T-cell (primary cell): ENCODE data around the gene GPR146. TPM values are rescaled to one million over a fixed set of nuclear protein-coding genes. Genes with fewer than 3 reads are reported as not detected.
A peak's percentile ranks its signal among the peaks of the same experiment; 100 is the strongest.

ENCODE experiments used
- ATAC-seq, 4 experiments: fragments of 200-7000 bp in 3 of 4; fragments of 150-1000 bp in 1 of 4; cut with Tn5 transposase; replicated peaks in 1 of 4; 1 replicate in 3 of 4; 2 replicates in 1 of 4; pipeline ENCODE4 v1.10.0; 2021; ENCODE audit warnings: moderate library complexity in 3 of 4, mild to moderate bottlenecking in 2 of 4, moderate number of reproducible peaks in 1 of 4
- CTCF ChIA-PET, 2 donors: fragments of 300-600 bp; sonication (Branson Sonifier 250); formaldehyde crosslinking; loops; one replicate each; lab custom pipeline; 2022; ENCODE audit warnings: antibody characterized with exemption in 2 of 2; lab: Charles Lee
- POLR2A ChIA-PET, 2 donors: fragments of 300-600 bp; sonication (Branson Sonifier 250); formaldehyde crosslinking; loops; one replicate each; lab custom pipeline; 2022; ENCODE audit warnings: antibody characterized with exemption in 2 of 2; lab: Charles Lee
- DNase-seq, 35 experiments: peaks; one replicate each; pipeline versions ENCODE4 v3.0.0 to v3.0.0-alpha.2; 2013 to 2023
- H3K27ac ChIP-seq: one replicate; pipeline ENCODE4 v1.5.1; 2013; ENCODE audit warnings: low read length
- H3K27me3 ChIP-seq, 2 experiments: replicated peaks in 1 of 2; 1 replicate in 1 of 2; 2 replicates in 1 of 2; pipeline versions ENCODE4 v1.6.1 to v1.7.0; 2013; ENCODE audit warnings: low read length in 1 of 2, mixed read lengths in 1 of 2; ENCODE audit not compliant: control insufficient read depth in 2 of 2, insufficient read depth in 2 of 2; ENCODE audit errors: extremely low read depth in 1 of 2
- H3K36me3 ChIP-seq, 2 donors: 1 replicate in 1 of 2; 2 replicates in 1 of 2; pipeline versions ENCODE4 v1.6.1 to v1.7.0; 2013; ENCODE audit warnings: low read length in 1 of 2; ENCODE audit not compliant: control insufficient read depth in 2 of 2, insufficient read depth in 1 of 2; ENCODE audit errors: extremely low read depth in 1 of 2
- H3K4me1 ChIP-seq, 2 experiments: 1 replicate in 1 of 2; 2 replicates in 1 of 2; pipeline versions ENCODE4 v1.6.1 to v1.7.0; 2013; ENCODE audit warnings: low read length in 2 of 2, mixed read lengths in 1 of 2; ENCODE audit not compliant: insufficient read depth in 2 of 2, control insufficient read depth in 1 of 2; ENCODE audit errors: extremely low read depth in 1 of 2
- H3K4me3 ChIP-seq, 2 donors: 1 replicate in 1 of 2; 2 replicates in 1 of 2; pipeline versions ENCODE4 v1.5.1 to v1.7.0; 2013; ENCODE audit warnings: mild to moderate bottlenecking in 2 of 2, low read length in 1 of 2, moderate library complexity in 1 of 2; ENCODE audit not compliant: control insufficient read depth in 1 of 2; ENCODE audit errors: extremely low read depth in 1 of 2
- H3K9me3 ChIP-seq: 2 replicates; pipeline ENCODE4 v1.7.0; 2013
- H3K27ac Mint-ChIP-seq, 2 donors: one replicate each; pipeline ENCODE4 v1.8.0; 2020 to 2021; ENCODE audit warnings: mild to moderate bottlenecking in 2 of 2, mixed read lengths in 2 of 2
- H3K27me3 Mint-ChIP-seq, 2 donors: one replicate each; pipeline ENCODE4 v1.8.0; 2021 to 2022; ENCODE audit warnings: mixed read lengths in 2 of 2
- H3K36me3 Mint-ChIP-seq: one replicate; pipeline ENCODE4 v1.8.0; 2021; ENCODE audit warnings: mixed read lengths
- H3K4me1 Mint-ChIP-seq, 3 donors: one replicate each; pipeline ENCODE4 v1.8.0; 2020 to 2022; ENCODE audit warnings: mixed read lengths in 3 of 3, mild to moderate bottlenecking in 1 of 3
- H3K4me3 Mint-ChIP-seq, 3 donors: one replicate each; pipeline ENCODE4 v1.8.0; 2020 to 2022; ENCODE audit warnings: mild to moderate bottlenecking in 3 of 3, mixed read lengths in 3 of 3, moderate library complexity in 3 of 3
- H3K9me3 Mint-ChIP-seq, 3 donors: one replicate each; pipeline ENCODE4 v1.8.0; 2020 to 2022; ENCODE audit warnings: mixed read lengths in 3 of 3
- WGBS: methylation state at CpG from one replicate; pipeline ENCODE4 v1.1.5; 2013; ENCODE audit warnings: missing lambda C conversion rate; ENCODE audit not compliant: insufficient coverage; 5-methylcytosine and 5-hydroxymethylcytosine counted together
- total RNA-seq, 35 experiments: library from RNA in 6 of 35; stranded (reverse) in 6 of 35; fragments of 120-200 nt in 1 of 35; gene quantifications; one replicate each; pipeline versions ENCODE4 v1.2.1 to v1.2.4 and lab custom pipeline; 2013 to 2026

Gene GPR146
- total RNA-seq, 5 donors from 2014 or later (not counting 1 experiment from before 2014, with no cell fraction given) = 11.9 to 14.7 (median 13.0) TPM

DNA sequence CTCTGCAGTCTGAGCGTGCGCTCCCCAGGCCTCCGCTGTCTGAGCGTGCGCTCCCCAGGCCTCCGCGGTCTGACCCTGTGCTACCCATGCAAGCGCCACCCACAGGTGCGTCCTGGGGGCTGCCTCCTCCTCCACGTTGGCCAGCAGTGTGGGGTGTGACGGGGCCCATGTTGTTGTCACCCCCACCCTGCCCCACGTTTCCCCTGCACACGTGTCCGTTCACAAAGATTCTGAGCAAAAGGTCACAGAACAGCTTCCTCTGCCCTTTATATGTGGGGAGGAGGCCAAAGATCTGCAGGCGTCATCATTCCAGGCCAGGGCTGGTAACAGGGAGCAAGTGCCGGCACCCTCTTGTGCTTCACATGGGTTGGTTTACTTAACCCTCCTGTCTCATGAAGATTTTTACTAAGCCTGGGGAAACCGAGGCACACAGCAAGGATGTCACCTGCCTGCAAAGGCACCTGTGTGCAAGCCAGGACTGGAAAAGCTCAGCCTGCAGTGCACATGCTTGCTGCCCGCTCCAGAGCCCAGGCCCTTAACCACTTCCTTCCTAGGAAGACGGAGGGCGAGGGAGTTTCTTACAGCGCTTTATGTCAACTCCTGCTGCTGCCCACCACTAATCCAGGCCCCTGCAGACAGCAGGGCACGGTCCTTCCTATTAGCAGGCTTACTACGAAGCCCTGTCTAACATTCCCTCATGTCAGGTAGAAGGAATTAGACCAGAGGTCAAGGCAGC lies 4.8 kb downstream of the GPR146 start:
- DNase-seq (no peak), ATAC-seq (no peak)
- peaks cover 45 to 70% of the 10 kb centered on the region in 2 experiments for H3K4me1 ChIP-seq
- POLR2A ChIA-PET = no interaction called here
- H3K4me3 ChIP-seq = no peak overlapping the region
- Mint-ChIP-seq H3K36me3 (no peaks in the 10 kb centered on the region), H3K4me3 (peak overlapping the region in 1 of 3 donors; percentile 89), H3K9me3 (no peaks in the 10 kb centered on the region), H3K27me3 (no peaks in the 10 kb centered on the region), H3K27ac (peak overlapping the region in 1 of 2 donors; percentile 55), H3K4me1 (peaks cover 60 to 61% (median 60%) of the 10 kb centered on the region in 3 donors)
- no peaks in the 10 kb centered on the region for H3K27me3 ChIP-seq
- no peak overlapping the region for H3K27ac ChIP-seq
- WGBS = 44% methylated on average over 13 of the region's 23 CpGs
- CTCF ChIA-PET = interaction anchor here in 1 of 2 donors (0.6 kb wide), 1 partner anchor 37 kb away, joined by 4 read pairs; no protein-coding TSS in a partner anchor
- peaks cover 0 to 3% of the 10 kb centered on the region in 2 donors for H3K36me3 ChIP-seq
- H3K9me3 ChIP-seq = no peaks in the 10 kb centered on the region

DNA sequence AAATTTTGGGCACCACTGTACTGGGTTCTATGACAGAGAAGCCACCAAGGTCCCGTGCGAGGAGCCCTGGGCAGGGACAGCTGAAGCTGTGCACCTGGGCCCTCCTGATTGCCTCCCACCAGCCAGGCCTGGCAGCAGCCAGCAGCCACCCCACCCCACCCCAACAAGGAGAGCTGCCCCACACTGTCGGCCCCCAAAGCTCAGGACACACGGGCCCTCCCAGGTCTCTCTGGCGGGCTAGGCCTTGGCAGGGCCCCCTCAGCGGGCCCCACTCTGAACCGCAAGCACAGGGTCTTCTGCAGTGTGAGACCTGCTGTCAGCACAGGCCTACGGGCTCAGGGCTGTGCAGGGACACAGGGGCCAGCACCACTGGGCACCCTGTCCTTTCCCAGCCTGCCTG lies 5.5 kb downstream of the GPR146 start:
- Mint-ChIP-seq H3K4me3 (peak overlapping the region in 1 of 3 donors; percentile 89), H3K27ac (no peak overlapping the region), H3K9me3 (no peaks in the 10 kb centered on the region), H3K27me3 (no peaks in the 10 kb centered on the region), H3K36me3 (no peaks in the 10 kb centered on the region), H3K4me1 (peaks cover 64 to 66% (median 65%) of the 10 kb centered on the region in 3 donors)
- no peak for ATAC-seq
- CTCF ChIA-PET = interaction anchor here in 1 of 2 donors (0.6 kb wide), 1 partner anchor 37 kb away, joined by 4 read pairs; no protein-coding TSS in a partner anchor
- no peak for DNase-seq
- peaks cover 0 to 3% of the 10 kb centered on the region in 2 donors for H3K36me3 ChIP-seq
- 83% methylated on average over 7 of the region's 8 CpGs for WGBS
- POLR2A ChIA-PET = no interaction called here
- H3K4me3 ChIP-seq = no peak overlapping the region
- H3K27ac ChIP-seq = no peak overlapping the region
- peaks cover 50 to 73% of the 10 kb centered on the region in 2 experiments for H3K4me1 ChIP-seq
- no peaks in the 10 kb centered on the region for H3K27me3 ChIP-seq
- H3K9me3 ChIP-seq = no peaks in the 10 kb centered on the region

DNA sequence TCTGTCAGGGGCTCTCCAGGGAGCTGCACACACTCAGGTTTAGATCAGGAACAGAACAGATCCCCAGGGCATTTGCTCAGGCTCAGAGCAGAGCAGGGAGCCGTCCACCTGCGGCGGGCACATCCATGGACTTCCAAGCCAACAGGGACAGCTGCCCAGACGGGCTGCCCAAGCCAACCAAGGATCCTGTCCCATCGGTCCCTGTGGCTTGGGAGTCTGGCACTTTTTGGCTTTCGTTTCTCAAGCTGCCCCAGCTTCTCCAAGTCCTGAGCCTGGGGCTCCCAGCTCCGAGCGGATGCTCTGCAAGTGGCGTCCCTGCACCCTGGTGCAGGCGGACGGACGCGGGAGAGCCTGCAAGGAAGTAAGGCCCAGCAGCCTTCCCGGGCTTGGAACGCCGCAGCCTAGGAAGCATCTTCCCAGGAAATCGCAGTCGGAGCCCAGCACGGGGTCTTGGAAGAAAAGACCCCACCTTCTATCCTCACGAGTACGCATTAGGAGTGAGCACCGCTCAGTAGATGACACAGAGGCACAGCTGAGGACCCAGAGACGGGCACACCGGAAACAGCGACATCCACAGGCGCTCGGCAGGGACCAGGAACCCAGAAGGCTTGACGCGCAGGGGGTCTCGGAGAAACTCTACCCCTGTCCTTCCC lies 6.0 kb downstream of the GPR146 start:
- no peak overlapping the region for H3K4me3 Mint-ChIP-seq
- no peaks in the 10 kb centered on the region for H3K36me3 Mint-ChIP-seq
- peaks cover 64 to 66% (median 65%) of the 10 kb centered on the region in 3 donors for H3K4me1 Mint-ChIP-seq
- no peak overlapping the region for H3K27ac Mint-ChIP-seq
- ATAC-seq = no peak
- ChIA-PET CTCF (no interaction called here), POLR2A (no interaction called here)
- H3K4me1 ChIP-seq = peaks cover 45 to 73% of the 10 kb centered on the region in 2 experiments
- H3K9me3 Mint-ChIP-seq = no peaks in the 10 kb centered on the region
- peaks cover 0 to 3% of the 10 kb centered on the region in 2 donors for H3K36me3 ChIP-seq
- H3K27me3 ChIP-seq = no peaks in the 10 kb centered on the region
- DNase-seq = no peak
- H3K9me3 ChIP-seq = no peaks in the 10 kb centered on the region
- H3K4me3 ChIP-seq = no peak overlapping the region
- WGBS = 93% methylated on average over 19 of the region's 30 CpGs
- H3K27ac ChIP-seq = no peak overlapping the region
- no peaks in the 10 kb centered on the region for H3K27me3 Mint-ChIP-seq

DNA sequence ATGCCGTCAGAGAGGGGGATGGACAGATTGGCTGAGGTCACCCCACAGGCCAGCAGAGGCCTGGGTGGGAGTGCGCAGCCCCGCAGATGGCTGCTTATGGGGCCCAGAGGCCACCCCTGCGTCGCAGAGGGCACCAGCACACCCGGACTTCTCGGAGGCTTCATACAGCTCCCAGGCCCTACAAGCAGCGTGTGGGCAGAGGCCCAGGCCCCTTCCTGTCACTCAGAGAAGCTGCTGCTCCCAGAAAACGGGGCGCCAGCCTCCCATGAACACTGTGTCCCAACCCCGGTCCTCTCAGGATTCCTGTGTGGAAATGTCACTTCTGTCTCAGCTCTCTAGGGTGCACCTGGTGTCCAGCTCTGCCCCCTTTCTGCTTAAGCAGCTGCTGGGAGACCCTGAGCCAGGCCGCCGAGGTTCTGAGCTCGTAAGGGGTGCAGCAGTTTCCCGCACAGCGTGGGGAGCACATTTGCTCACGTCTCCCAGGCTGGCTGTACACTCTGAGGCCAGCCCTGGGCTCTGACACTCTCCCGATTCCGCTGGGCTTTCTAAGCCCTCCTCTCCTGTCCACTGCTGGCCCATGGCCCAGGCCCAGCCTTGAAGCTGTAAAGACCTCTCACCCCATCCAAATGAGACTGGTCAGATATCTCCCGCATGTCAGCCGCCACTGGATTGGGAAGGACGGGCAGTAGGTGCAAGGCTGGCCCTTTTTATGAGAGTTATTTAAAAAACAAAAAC lies 6.8 kb downstream of the GPR146 start:
- peaks cover 0 to 3% of the 10 kb centered on the region in 2 donors for H3K36me3 ChIP-seq
- H3K27me3 ChIP-seq = no peaks in the 10 kb centered on the region
- ATAC-seq (no peak), DNase-seq (no peak)
- Mint-ChIP-seq H3K36me3 (no peaks in the 10 kb centered on the region), H3K27ac (no peak overlapping the region), H3K9me3 (no peaks in the 10 kb centered on the region), H3K4me1 (peaks cover 58 to 64% (median 61%) of the 10 kb centered on the region in 3 donors), H3K4me3 (peak overlapping the region in 1 of 3 donors; percentile 29), H3K27me3 (no peaks in the 10 kb centered on the region)
- CTCF ChIA-PET = no interaction called here
- no peaks in the 10 kb centered on the region for H3K9me3 ChIP-seq
- no peak overlapping the region for H3K4me3 ChIP-seq
- peaks cover 40 to 73% of the 10 kb centered on the region in 2 experiments for H3K4me1 ChIP-seq
- H3K27ac ChIP-seq = no peak overlapping the region
- 90% methylated on average over 18 of the region's 22 CpGs for WGBS
- POLR2A ChIA-PET = no interaction called here

DNA sequence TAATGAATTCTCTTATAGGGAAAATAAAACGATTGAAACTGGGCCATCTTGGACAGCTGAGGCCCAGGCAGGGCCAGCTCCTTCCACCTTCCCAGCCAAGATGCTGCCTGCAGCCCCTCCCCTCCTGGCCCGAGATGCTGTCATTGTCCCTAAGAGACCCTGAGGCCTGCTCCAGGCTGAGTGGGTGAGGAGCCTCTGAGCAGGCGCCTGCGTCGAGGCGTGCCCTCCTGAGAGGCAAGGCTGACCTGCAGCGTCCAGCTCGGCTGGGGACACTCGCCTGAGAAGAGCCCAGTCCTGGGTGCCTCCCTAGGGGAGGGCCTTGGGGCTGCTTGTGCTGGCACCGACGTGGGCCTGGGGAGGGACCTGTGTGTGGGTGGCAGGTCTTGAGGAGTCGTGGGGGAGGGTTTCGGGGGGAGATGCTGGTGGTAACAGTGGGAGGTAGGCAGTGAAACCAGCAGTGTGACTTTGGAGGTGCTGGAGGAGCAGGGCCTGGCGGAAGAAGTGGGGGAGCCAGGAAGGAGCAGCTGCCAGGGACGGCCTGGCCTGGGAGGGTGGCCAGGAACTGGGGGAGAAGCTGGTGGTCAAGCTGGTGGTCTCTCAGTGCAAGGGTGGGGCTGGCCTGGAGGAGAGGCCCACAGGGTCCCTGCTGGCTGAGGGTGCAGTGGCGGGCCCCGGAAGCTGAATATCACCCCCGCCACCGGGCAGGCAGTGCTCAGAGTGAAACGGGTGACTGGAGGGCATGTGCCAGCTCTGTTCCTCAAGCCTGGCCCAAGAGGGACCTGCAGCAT lies 7.9 kb downstream of the GPR146 start:
- no peaks in the 10 kb centered on the region for H3K9me3 Mint-ChIP-seq
- Histone ChIP-seq H3K9me3 (no peaks in the 10 kb centered on the region), H3K4me1 (peaks cover 31 to 66% of the 10 kb centered on the region in 2 experiments), H3K4me3 (no peak overlapping the region), H3K27me3 (no peaks in the 10 kb centered on the region), H3K27ac (no peak overlapping the region), H3K36me3 (peaks cover 0 to 3% of the 10 kb centered on the region in 2 donors)
- POLR2A ChIA-PET = no interaction called here
- peak overlapping the region in 1 of 2 donors; percentile 28 for H3K27ac Mint-ChIP-seq
- no peaks in the 10 kb centered on the region for H3K36me3 Mint-ChIP-seq
- ATAC-seq (no peak), DNase-seq (no peak)
- H3K4me3 Mint-ChIP-seq = peak overlapping the region in 1 of 3 donors; percentile 29
- peaks cover 47 to 55% (median 50%) of the 10 kb centered on the region in 3 donors for H3K4me1 Mint-ChIP-seq
- no peaks in the 10 kb centered on the region for H3K27me3 Mint-ChIP-seq
- 83% methylated on average over 16 of the region's 20 CpGs for WGBS
- CTCF ChIA-PET = interaction anchor here in 1 of 2 donors (1.8 kb wide), 1 partner anchor 14 kb away, joined by 3 read pairs; no protein-coding TSS in a partner anchor
